ENCODE data around the gene RHOF. TPM values are rescaled to one million over a fixed set of nuclear protein-coding genes. Genes with fewer than 3 reads are reported as not detected.
"Not testable (repeated sequence)": the region's sequence is repeated elsewhere in the genome, so short reads cannot be mapped to it uniquely, and the experiment has no call there.

RHOF gene
- total RNA-seq, 6 experiments from 2014 or later, result 3.7 to 16.2 (median 5.0) TPM

GRCh38 chr12:121794534-121795033 is 1.1 kb upstream of the RHOF start:
- intact Hi-C loops (cut with DNase I), result no loop called here
- WGBS (ENCODE audit: insufficient coverage, low coverage, low lambda C conversion rate, missing lambda C conversion rate), result 0% methylated on average over 8 of the region's 13 CpGs
- ATAC-seq, result peak; percentile 0 to 4 (median 1)
- H3K27ac ChIP-seq, result peak overlapping the region; percentile 61 to 95 (median 81)
- H3K4me1 ChIP-seq, result peaks cover 0 to 56% (median 13%) of the 10 kb centered on the region in 4 donors
- no peaks in the 10 kb centered on the region for H3K27me3 ChIP-seq
- H3K4me3 ChIP-seq, result peak overlapping the region in 2 of 3 donors; percentile 7 to 57
- H3K36me3 ChIP-seq, result peaks cover 0 to 4% (median 0%) of the 10 kb centered on the region in 4 donors
- TF ChIP-seq CTCF (IDR thresholded peaks at IDR 0.05), result no peak
- peak; percentile 12 for TF ChIP-seq POLR2A (IDR thresholded peaks at IDR 0.05)
- H3K9me3 ChIP-seq, result no peaks in the 10 kb centered on the region
- peak; percentile 54 to 68 (median 63) for DNase-seq

GRCh38 chr12:121793838-121794533 is 498 bp upstream of the RHOF start:
- TF ChIP-seq CTCF (IDR thresholded peaks at IDR 0.05), result peak; percentile 100
- peak; percentile 15 for TF ChIP-seq POLR2A (IDR thresholded peaks at IDR 0.05)
- peak overlapping the region; percentile 61 to 95 (median 81) for H3K27ac ChIP-seq
- intact Hi-C loops (cut with DNase I), result no loop called here
- 0% methylated on average over 5 of the region's 59 CpGs for WGBS (ENCODE audit: insufficient coverage, low coverage, low lambda C conversion rate, missing lambda C conversion rate)
- H3K27me3 ChIP-seq, result no peaks in the 10 kb centered on the region
- DNase-seq (peak; percentile 92 to 94 (median 93)), ATAC-seq (peak; percentile 60 to 72 (median 64))
- H3K36me3 ChIP-seq, result peaks cover 0 to 4% (median 0%) of the 10 kb centered on the region in 4 donors
- no peaks in the 10 kb centered on the region for H3K9me3 ChIP-seq
- H3K4me3 ChIP-seq, result peak overlapping the region; percentile 49 to 57 (median 53)
- peaks cover 0 to 56% (median 13%) of the 10 kb centered on the region in 4 donors for H3K4me1 ChIP-seq

GRCh38 chr12:121792607-121793439 is 665 bp downstream of the RHOF start:
- Histone ChIP-seq H3K27ac (peak overlapping the region in 1 of 3 donors; percentile 36), H3K9me3 (no peaks in the 10 kb centered on the region), H3K4me1 (peaks cover 0 to 44% (median 13%) of the 10 kb centered on the region in 4 donors), H3K36me3 (peaks cover 0 to 4% (median 0%) of the 10 kb centered on the region in 4 donors), H3K4me3 (peak overlapping the region; percentile 49 to 57 (median 53)), H3K27me3 (no peaks in the 10 kb centered on the region)
- TF ChIP-seq POLR2A (IDR thresholded peaks at IDR 0.05) (no peak), CTCF (IDR thresholded peaks at IDR 0.05) (no peak)
- 20% methylated on average over 4 of the region's 48 CpGs for WGBS (ENCODE audit: insufficient coverage, low coverage, low lambda C conversion rate, missing lambda C conversion rate)
- intact Hi-C loops (cut with DNase I), result no loop called here
- ATAC-seq, result no peak
- peak in 2 of 3 donors; percentile 38 to 73 for DNase-seq

GRCh38 chr12:121791671-121792551 is 1.6 kb downstream of the RHOF start:
- peak in 1 of 4 donors; percentile 1 for ATAC-seq
- Histone ChIP-seq H3K4me3 (no peak overlapping the region), H3K4me1 (peaks cover 0 to 36% (median 13%) of the 10 kb centered on the region in 4 donors), H3K27ac (no peak overlapping the region), H3K27me3 (no peaks in the 10 kb centered on the region), H3K36me3 (peaks cover 0 to 4% (median 0%) of the 10 kb centered on the region in 4 donors), H3K9me3 (no peaks in the 10 kb centered on the region)
- no peak for TF ChIP-seq POLR2A (IDR thresholded peaks at IDR 0.05)
- no peak for TF ChIP-seq CTCF (IDR thresholded peaks at IDR 0.05)
- intact Hi-C loops (cut with DNase I), result no loop called here
- DNase-seq, result peak in 2 of 3 donors; percentile 52 to 54
- 47% methylated on average over 5 of the region's 14 CpGs for WGBS (ENCODE audit: insufficient coverage, low coverage, low lambda C conversion rate, missing lambda C conversion rate)

- H3K36me3 ChIP-seq; intact Hi-C loops (cut with DNase I): not testable (repeated sequence)
Observed at GRCh38 chr12:121790785-121791184, 2.7 kb downstream of the RHOF start.

More at GRCh38 chr12:121790785-121791184, 2.7 kb downstream of the RHOF start:
- 92% methylated on average over 4 of the region's 8 CpGs for WGBS (ENCODE audit: insufficient coverage, low coverage, low lambda C conversion rate, missing lambda C conversion rate)
- H3K9me3 ChIP-seq, ATAC-seq, H3K4me3 ChIP-seq, H3K27me3 ChIP-seq, DNase-seq: not testable (repeated sequence)
- peak overlapping the region in 1 of 3 donors; percentile 51 for H3K27ac ChIP-seq
- H3K4me1 ChIP-seq, result peaks cover 0 to 34% (median 12%) of the 10 kb centered on the region in 4 donors
